HCT116 (cell line): ENCODE results near the gene SNX1. TPM values are rescaled to one million over a fixed set of nuclear protein-coding genes. Genes with fewer than 3 reads are reported as not detected.

Experiments used
- ATAC-seq: fragments of 200-7000 bp; cut with Tn5 transposase; 2 replicates; pipeline ENCODE4 v1.9.1; 2020; ENCODE audit warnings: mild to moderate bottlenecking, moderate library complexity
- BruUV-seq: library from RNA; stranded (reverse); fragments of 400-500 nt; replicated peaks from 2 replicates; lab custom pipeline; 2021; lab: Mats Ljungman, UMichigan
- CTCF ChIA-PET: fragments of 300-600 bp; sonication (Branson Sonifier 250); formaldehyde crosslinking; loops from one replicate; lab custom pipeline; 2021; ENCODE audit warnings: antibody characterized with exemption; lab: Charles Lee
- POLR2A ChIA-PET: fragments of 300-600, 350-600 bp; sonication (Branson Sonifier 250); formaldehyde crosslinking; loops from one replicate; lab custom pipeline; 2021; ENCODE audit warnings: antibody characterized with exemption; lab: Charles Lee
- RAD21 ChIA-PET, 2 experiments: fragments of 300-600 bp; sonication (Branson Sonifier 250); formaldehyde crosslinking; loops; one replicate each; lab custom pipeline; 2023; ENCODE audit warnings: low total read pairs in 2 of 2; ENCODE audit not compliant: uncharacterized antibody in 2 of 2, unreplicated experiment in 2 of 2, low non-redundant PET in 1 of 2; lab: Charles Lee
- DNase-seq: peaks from one replicate; pipeline ENCODE4 v3.0.0-alpha.2; 2010; ENCODE audit warnings: low read depth, low spot score
- H2AFZ ChIP-seq: fragments of 200-600 bp; shearing (Covaris generic), sonication (generic); 2 replicates; pipeline ENCODE4 v1.6.1; 2017; ENCODE audit warnings: low read depth, mixed run types, mixed read lengths, antibody characterized with exemption, low read length; ENCODE audit not compliant: poor library complexity, severe bottlenecking
- H3K27ac ChIP-seq: 2 replicates; pipeline ENCODE4 v1.5.1; 2012; ENCODE audit warnings: low read depth, low read length
- H3K27me3 ChIP-seq: fragments of 200-600 bp; sonication (generic); 2 replicates; pipeline ENCODE4 v1.6.1; 2016; ENCODE audit warnings: mixed run types, low read length, mixed read lengths; ENCODE audit not compliant: insufficient read depth
- H3K36me3 ChIP-seq, 2 experiments: fragments of 200-500 bp in 1 of 2; fragments of 200-600 bp in 1 of 2; sonication (Bioruptor generic) in 1 of 2; sonication (generic) in 1 of 2; 2 replicates each; pipeline versions ENCODE4 v1.5.1 to v1.6.1; 2014 to 2016; ENCODE audit warnings: low read length in 2 of 2, inconsistent platforms in 1 of 2, mixed read lengths in 1 of 2, mixed run types in 1 of 2; ENCODE audit not compliant: insufficient read depth in 2 of 2, control insufficient read depth in 1 of 2
- H3K4me1 ChIP-seq, 2 experiments: fragments of 200-600 bp in 1 of 2; sonication (generic) in 1 of 2; 2 replicates each; pipeline versions ENCODE4 v1.5.1 to v1.6.1; 2012 to 2017; ENCODE audit warnings: low read length in 2 of 2, inconsistent platforms in 1 of 2, mild to moderate bottlenecking in 1 of 2, mixed read lengths in 1 of 2, mixed run types in 1 of 2, moderate library complexity in 1 of 2; ENCODE audit not compliant: insufficient read depth in 2 of 2, control insufficient read depth in 1 of 2
- H3K4me2 ChIP-seq: fragments of 200-600 bp; sonication (generic); 2 replicates; pipeline ENCODE4 v1.6.1; 2017; ENCODE audit warnings: mixed run types, low read length, mixed read lengths
- H3K4me3 ChIP-seq, 2 experiments: fragments of 200-600 bp in 1 of 2; sonication (generic) in 1 of 2; replicated peaks in 1 of 2; 2 replicates each; pipeline ENCODE4 v1.5.1; 2011 to 2016; ENCODE audit warnings: low read length in 2 of 2, control low read depth in 1 of 2, low read depth in 1 of 2, mild to moderate bottlenecking in 1 of 2, mixed read lengths in 1 of 2, mixed run types in 1 of 2
- H3K79me2 ChIP-seq: fragments of 200-600 bp; sonication (generic); 2 replicates; pipeline ENCODE4 v1.6.1; 2017; ENCODE audit warnings: mild to moderate bottlenecking, mixed run types, low read length, moderate library complexity, mixed read lengths; ENCODE audit not compliant: insufficient read depth
- H3K9ac ChIP-seq: fragments of 200-600 bp; sonication (generic); 2 replicates; pipeline ENCODE4 v1.6.1; 2016; ENCODE audit warnings: low read length, mixed read lengths
- H3K9me2 ChIP-seq: fragments of 200-600 bp; sonication (generic), shearing (Covaris generic); 2 replicates; pipeline ENCODE4 v1.6.1; 2017; ENCODE audit warnings: mixed run types, mild to moderate bottlenecking, moderate library complexity; ENCODE audit not compliant: insufficient read depth
- H3K9me3 ChIP-seq, 2 experiments: fragments of 200-500 bp in 1 of 2; fragments of 200-600 bp in 1 of 2; sonication (Bioruptor generic) in 1 of 2; sonication (generic) in 1 of 2; 2 replicates each; pipeline ENCODE4 v1.6.1; 2014 to 2017; ENCODE audit warnings: low read length in 2 of 2, mixed read lengths in 2 of 2, inconsistent platforms in 1 of 2, low read depth in 1 of 2, mild to moderate bottlenecking in 1 of 2, mixed run types in 1 of 2, moderate library complexity in 1 of 2; ENCODE audit not compliant: control insufficient read depth in 1 of 2, insufficient read depth in 1 of 2
- H4K20me1 ChIP-seq: fragments of 200-600 bp; sonication (generic), shearing (Covaris generic); 2 replicates; pipeline ENCODE4 v1.6.1; 2017; ENCODE audit warnings: mixed run types, mild to moderate bottlenecking, moderate library complexity; ENCODE audit not compliant: insufficient read depth
- CBX3 ChIP-seq: IDR thresholded peaks from 2 replicates; pipeline ENCODE4 v1.6.1; 2012; ENCODE audit warnings: low read depth
- CEBPB ChIP-seq: IDR thresholded peaks from 2 replicates; pipeline ENCODE4 v1.6.1; 2012; ENCODE audit warnings: low read depth
- EGR1 ChIP-seq: IDR thresholded peaks from 2 replicates; pipeline ENCODE4 v1.6.1; 2012; ENCODE audit warnings: low read depth
- ELF1 ChIP-seq: IDR thresholded peaks from 2 replicates; pipeline ENCODE4 v1.6.1; 2012; ENCODE audit warnings: low read depth, borderline replicate concordance
- EZH2 ChIP-seq: fragments of 200-600 bp; sonication (generic); IDR thresholded peaks from 2 replicates; pipeline ENCODE4 v1.6.1; 2017; ENCODE audit warnings: antibody characterized with exemption, mixed run types
- FOSL1 ChIP-seq: IDR thresholded peaks from 2 replicates; pipeline ENCODE4 v1.6.1; 2012; ENCODE audit warnings: low read depth
- JUND ChIP-seq: IDR thresholded peaks from 2 replicates; pipeline ENCODE4 v1.6.1; 2012
- POLR2A ChIP-seq: IDR thresholded peaks from 2 replicates; pipeline ENCODE4 v1.7.0; 2011; ENCODE audit warnings: borderline replicate concordance; ENCODE audit not compliant: insufficient read depth, insufficient read length; ENCODE audit errors: extremely low read depth
- POLR2AphosphoS5 ChIP-seq: IDR thresholded peaks from 2 replicates; pipeline ENCODE4 v1.6.1; 2011; ENCODE audit warnings: mild to moderate bottlenecking, low read depth, low read length, moderate library complexity
- RAD21 ChIP-seq: IDR thresholded peaks from 2 replicates; pipeline ENCODE4 v1.6.1; 2012; ENCODE audit warnings: low read depth, mild to moderate bottlenecking
- SRF ChIP-seq: IDR thresholded peaks from 2 replicates; pipeline ENCODE4 v1.6.1; 2012; ENCODE audit warnings: low read depth
- YY1 ChIP-seq: IDR thresholded peaks from 2 replicates; pipeline ENCODE4 v1.6.1; 2011; ENCODE audit warnings: low read length, low read depth, moderate library complexity, mild to moderate bottlenecking; ENCODE audit not compliant: insufficient replicate concordance; ENCODE audit errors: extremely low read depth
- ZNF274 ChIP-seq: fragments of 200-500 bp; sonication (Bioruptor generic); IDR thresholded peaks from 2 replicates; pipeline ENCODE4 v1.6.1; 2014; ENCODE audit warnings: mild to moderate bottlenecking, low read depth, low read length, inconsistent platforms
- intact Hi-C: fragments of 100-400 bp; cut with micrococcal nuclease; formaldehyde crosslinking; loops from 2 replicates; pipeline ENCODE4 v1.10.0; 2022
- total RNA-seq: library from RNA; stranded (reverse); gene quantifications from one replicate; pipeline ENCODE4 v1.2.1, GENCODE V29; 2021; ENCODE audit not compliant: unreplicated experiment
- TF ChIP-seq, protein P1 (sequence below), 3 experiments: fragments of 200-600 bp in 1 of 3; sonication (generic) in 1 of 3; IDR thresholded peaks in 2 of 3; conservative IDR thresholded peaks in 1 of 3; 2 replicates each; pipeline ENCODE4 v1.5.1; 2012 to 2017; ENCODE audit warnings: low read depth in 2 of 3, low read length in 2 of 3, antibody characterized with exemption in 1 of 3, borderline replicate concordance in 1 of 3, control low read depth in 1 of 3, mild to moderate bottlenecking in 1 of 3, mixed read lengths in 1 of 3, mixed run types in 1 of 3, moderate library complexity in 1 of 3; ENCODE audit not compliant: insufficient read depth in 1 of 3
- TF ChIP-seq, protein P2 (sequence below): IDR thresholded peaks from 2 replicates; pipeline ENCODE4 v1.6.1; 2011; ENCODE audit warnings: mild to moderate bottlenecking, low read length, moderate library complexity; ENCODE audit not compliant: insufficient replicate concordance; ENCODE audit errors: extremely low read depth

SNX1 gene
- total RNA-seq, 1 experiment from 2014 or later, result 91.9 TPM

DNA sequence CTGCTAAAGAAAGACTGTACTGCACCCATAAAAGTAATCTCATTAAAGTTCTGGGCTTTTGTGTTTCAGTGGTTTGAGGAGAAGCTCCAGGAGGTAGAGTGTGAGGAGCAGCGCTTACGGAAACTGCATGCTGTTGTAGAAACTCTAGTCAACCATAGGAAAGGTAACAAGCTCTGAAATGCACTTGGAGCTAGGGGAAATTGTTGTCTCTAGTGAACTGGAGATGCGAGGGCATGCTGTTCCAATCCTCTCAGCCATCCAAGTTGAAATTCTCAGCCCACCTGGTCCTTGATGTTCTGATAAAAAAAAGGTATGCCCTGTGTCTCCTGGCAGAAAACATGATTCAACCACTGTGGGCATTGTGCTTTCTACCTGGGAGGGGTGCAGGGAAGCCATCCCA lies 34.4 kb downstream of the SNX1 start:
- no TSS peak for BruUV-seq
- H3K27me3 ChIP-seq, result no peaks in the 10 kb centered on the region
- no peaks in the 10 kb centered on the region for H4K20me1 ChIP-seq
- ChIA-PET CTCF (no interaction called here), RAD21 (no interaction called here), POLR2A (no interaction called here)
- DNase-seq (no peak), ATAC-seq (no peak)
- no peak overlapping the region for H3K27ac ChIP-seq
- H3K36me3 ChIP-seq, result peaks cover 47 to 56% of the 10 kb centered on the region in 2 experiments
- H3K4me1 ChIP-seq, result no peaks in the 10 kb centered on the region
- H3K79me2 ChIP-seq, result no peaks in the 10 kb centered on the region
- H3K4me2 ChIP-seq, result no peak overlapping the region
- no peak overlapping the region for H3K4me3 ChIP-seq
- intact Hi-C loops, result no loop called here
- H2AFZ ChIP-seq, result no peak overlapping the region
- no peak overlapping the region for H3K9ac ChIP-seq
- TF ChIP-seq JUND, result no peak
- no peak for TF ChIP-seq POLR2AphosphoS5
- no peak for TF ChIP-seq CEBPB
- TF ChIP-seq, protein P1, sequence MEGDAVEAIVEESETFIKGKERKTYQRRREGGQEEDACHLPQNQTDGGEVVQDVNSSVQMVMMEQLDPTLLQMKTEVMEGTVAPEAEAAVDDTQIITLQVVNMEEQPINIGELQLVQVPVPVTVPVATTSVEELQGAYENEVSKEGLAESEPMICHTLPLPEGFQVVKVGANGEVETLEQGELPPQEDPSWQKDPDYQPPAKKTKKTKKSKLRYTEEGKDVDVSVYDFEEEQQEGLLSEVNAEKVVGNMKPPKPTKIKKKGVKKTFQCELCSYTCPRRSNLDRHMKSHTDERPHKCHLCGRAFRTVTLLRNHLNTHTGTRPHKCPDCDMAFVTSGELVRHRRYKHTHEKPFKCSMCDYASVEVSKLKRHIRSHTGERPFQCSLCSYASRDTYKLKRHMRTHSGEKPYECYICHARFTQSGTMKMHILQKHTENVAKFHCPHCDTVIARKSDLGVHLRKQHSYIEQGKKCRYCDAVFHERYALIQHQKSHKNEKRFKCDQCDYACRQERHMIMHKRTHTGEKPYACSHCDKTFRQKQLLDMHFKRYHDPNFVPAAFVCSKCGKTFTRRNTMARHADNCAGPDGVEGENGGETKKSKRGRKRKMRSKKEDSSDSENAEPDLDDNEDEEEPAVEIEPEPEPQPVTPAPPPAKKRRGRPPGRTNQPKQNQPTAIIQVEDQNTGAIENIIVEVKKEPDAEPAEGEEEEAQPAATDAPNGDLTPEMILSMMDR (IDR thresholded peaks at IDR 0.05 in 2 of 3, conservative IDR thresholded peaks at IDR 0.05 in 1 of 3; ENCODE audit: borderline replicate concordance in 1 of 3, insufficient read depth in 1 of 3, low read depth in 2 of 3, low read length in 2 of 3), result no peak
- TF ChIP-seq EZH2, result no peak
- H3K9me3 ChIP-seq, result no peaks in the 10 kb centered on the region
- H3K9me2 ChIP-seq, result no peaks in the 10 kb centered on the region

DNA sequence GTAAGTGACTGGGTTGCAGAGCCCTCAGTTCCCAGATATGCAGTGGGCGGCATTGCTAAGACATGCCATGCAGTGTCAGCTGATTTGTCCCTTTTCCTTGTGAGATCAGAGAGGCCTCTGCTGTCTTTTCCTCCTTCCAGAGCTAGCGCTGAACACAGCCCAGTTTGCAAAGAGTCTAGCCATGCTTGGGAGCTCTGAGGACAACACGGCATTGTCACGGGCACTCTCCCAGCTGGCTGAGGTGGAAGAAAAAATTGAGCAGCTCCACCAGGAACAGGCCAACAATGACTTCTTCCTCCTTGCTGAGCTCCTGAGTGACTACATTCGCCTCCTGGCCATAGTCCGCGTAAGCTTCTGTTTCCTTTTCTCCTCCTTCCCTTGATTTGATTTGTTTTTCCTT lies 35.8 kb downstream of the SNX1 start:
- H4K20me1 ChIP-seq, result no peaks in the 10 kb centered on the region
- ChIA-PET POLR2A (no interaction called here), CTCF (no interaction called here), RAD21 (no interaction called here)
- BruUV-seq, result no TSS peak
- H3K4me2 ChIP-seq, result no peak overlapping the region
- H3K36me3 ChIP-seq, result peaks cover 54% of the 10 kb centered on the region in 2 experiments
- no peak overlapping the region for H3K27ac ChIP-seq
- no peak overlapping the region for H3K4me3 ChIP-seq
- DNase-seq (no peak), ATAC-seq (no peak)
- no peaks in the 10 kb centered on the region for H3K4me1 ChIP-seq
- H3K27me3 ChIP-seq, result no peaks in the 10 kb centered on the region
- no peaks in the 10 kb centered on the region for H3K9me2 ChIP-seq
- no peaks in the 10 kb centered on the region for H3K79me2 ChIP-seq
- no peak overlapping the region for H3K9ac ChIP-seq
- intact Hi-C loops, result no loop called here
- H2AFZ ChIP-seq, result no peak overlapping the region
- H3K9me3 ChIP-seq, result no peaks in the 10 kb centered on the region
- no peak for TF ChIP-seq EZH2
- TF ChIP-seq, protein P1 (IDR thresholded peaks at IDR 0.05 in 2 of 3, conservative IDR thresholded peaks at IDR 0.05 in 1 of 3; ENCODE audit: borderline replicate concordance in 1 of 3, insufficient read depth in 1 of 3, low read depth in 2 of 3, low read length in 2 of 3), result no peak
- no peak for TF ChIP-seq RAD21
- TF ChIP-seq, protein P2, sequence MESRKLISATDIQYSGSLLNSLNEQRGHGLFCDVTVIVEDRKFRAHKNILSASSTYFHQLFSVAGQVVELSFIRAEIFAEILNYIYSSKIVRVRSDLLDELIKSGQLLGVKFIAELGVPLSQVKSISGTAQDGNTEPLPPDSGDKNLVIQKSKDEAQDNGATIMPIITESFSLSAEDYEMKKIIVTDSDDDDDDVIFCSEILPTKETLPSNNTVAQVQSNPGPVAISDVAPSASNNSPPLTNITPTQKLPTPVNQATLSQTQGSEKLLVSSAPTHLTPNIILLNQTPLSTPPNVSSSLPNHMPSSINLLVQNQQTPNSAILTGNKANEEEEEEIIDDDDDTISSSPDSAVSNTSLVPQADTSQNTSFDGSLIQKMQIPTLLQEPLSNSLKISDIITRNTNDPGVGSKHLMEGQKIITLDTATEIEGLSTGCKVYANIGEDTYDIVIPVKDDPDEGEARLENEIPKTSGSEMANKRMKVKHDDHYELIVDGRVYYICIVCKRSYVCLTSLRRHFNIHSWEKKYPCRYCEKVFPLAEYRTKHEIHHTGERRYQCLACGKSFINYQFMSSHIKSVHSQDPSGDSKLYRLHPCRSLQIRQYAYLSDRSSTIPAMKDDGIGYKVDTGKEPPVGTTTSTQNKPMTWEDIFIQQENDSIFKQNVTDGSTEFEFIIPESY, result no peak
- no peak for TF ChIP-seq CEBPB
- no peak for TF ChIP-seq SRF
- no peak for TF ChIP-seq FOSL1
- no peak for TF ChIP-seq JUND
- TF ChIP-seq ELF1, result no peak
- no peak for TF ChIP-seq EGR1
- TF ChIP-seq POLR2A, result no peak
- no peak for TF ChIP-seq YY1
- TF ChIP-seq ZNF274, result no peak
- no peak for TF ChIP-seq CBX3
